ENCODE results near the gene ZNF169. TPM values are rescaled to one million over a fixed set of nuclear protein-coding genes. Genes with fewer than 3 reads are reported as not detected.
"Not testable (repeated sequence)": the region's sequence is repeated elsewhere in the genome, so short reads cannot be mapped to it uniquely, and the experiment has no call there.

ZNF169 gene
- total RNA-seq, 4 donors from 2014 or later: 5.1 to 28.5 (median 10.4) TPM

- no peaks in the 10 kb centered on the region for H3K9me3 ChIP-seq
- TF ChIP-seq CTCF (IDR thresholded peaks at IDR 0.05) (no peak), POLR2A (IDR thresholded peaks at IDR 0.05) (no peak)
- H3K27me3 ChIP-seq: no peaks in the 10 kb centered on the region
- no peak overlapping the region for H3K27ac ChIP-seq
- no peaks in the 10 kb centered on the region for H3K36me3 ChIP-seq
- no peaks in the 10 kb centered on the region for H3K4me1 ChIP-seq
- H3K4me3 ChIP-seq: no peak overlapping the region
- no peak for DNase-seq
- intact Hi-C loops (cut with DNase I; ENCODE audit: low total_unique reads): no loop called here
Observed at GRCh38 chr9:94245651-94246050, 13.4 kb upstream of the ZNF169 start.

- Histone ChIP-seq H3K36me3 (no peaks in the 10 kb centered on the region), H3K27me3 (no peaks in the 10 kb centered on the region), H3K4me1 (no peaks in the 10 kb centered on the region), H3K9me3 (no peaks in the 10 kb centered on the region), H3K4me3 (no peak overlapping the region), H3K27ac (no peak overlapping the region)
- intact Hi-C loops (cut with DNase I; ENCODE audit: low total_unique reads): no loop called here
- TF ChIP-seq POLR2A (IDR thresholded peaks at IDR 0.05): no peak
- TF ChIP-seq CTCF (IDR thresholded peaks at IDR 0.05): no peak
- no peak for DNase-seq
Observed at GRCh38 chr9:94250456-94250855, 8.6 kb upstream of the ZNF169 start.

- Histone ChIP-seq H3K4me3 (no peak overlapping the region), H3K9me3 (no peaks in the 10 kb centered on the region), H3K27ac (no peak overlapping the region), H3K27me3 (no peaks in the 10 kb centered on the region), H3K36me3 (no peaks in the 10 kb centered on the region), H3K4me1 (peaks cover 0 to 4% of the 10 kb centered on the region in 2 donors)
- intact Hi-C loops (cut with DNase I; ENCODE audit: low total_unique reads): no loop called here
- TF ChIP-seq CTCF (IDR thresholded peaks at IDR 0.05): no peak
- no peak for TF ChIP-seq POLR2A (IDR thresholded peaks at IDR 0.05)
- no peak for DNase-seq
Observed at GRCh38 chr9:94256007-94256406, 3.1 kb upstream of the ZNF169 start.

DNA sequence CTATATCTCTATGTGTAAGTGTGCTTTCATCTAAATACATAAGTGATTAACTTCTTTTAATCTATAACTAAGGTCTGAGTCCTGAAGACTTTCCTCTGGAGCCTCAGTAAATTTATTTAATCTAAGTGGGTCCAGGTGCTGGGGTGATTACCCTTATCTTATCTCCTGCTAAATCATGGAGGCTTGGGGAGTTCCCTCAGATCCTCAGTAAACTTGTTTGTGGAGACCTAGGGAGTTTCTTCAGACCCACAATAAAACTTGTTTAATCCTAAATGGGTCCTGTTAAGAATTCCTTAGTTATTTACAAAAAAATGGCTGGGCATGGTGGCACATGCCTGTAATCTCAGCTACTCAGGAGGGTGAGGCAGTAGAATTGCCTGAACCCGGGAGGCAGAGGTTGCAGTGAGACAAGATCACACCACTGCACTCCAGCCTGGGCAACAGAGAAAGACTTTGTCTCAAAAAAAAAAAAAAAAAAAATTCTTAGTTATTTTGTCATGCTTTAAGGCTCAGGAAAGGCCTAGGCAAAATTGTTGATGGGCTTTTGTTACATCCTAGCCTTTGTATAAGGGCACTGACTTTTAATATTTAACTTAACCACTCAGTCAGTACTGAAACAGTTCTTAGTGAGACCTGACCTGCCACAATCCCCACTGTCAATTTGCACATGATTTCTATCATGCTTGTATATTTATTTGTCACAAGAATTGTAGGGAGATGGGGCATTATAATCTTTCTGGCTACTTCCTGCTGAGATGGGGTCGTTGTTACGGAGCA is 6.7 kb downstream of the ZNF169 start:
- H3K27ac ChIP-seq; H3K4me1 ChIP-seq; H3K36me3 ChIP-seq; H3K4me3 ChIP-seq; H3K27me3 ChIP-seq; H3K9me3 ChIP-seq; DNase-seq; intact Hi-C loops (cut with DNase I; ENCODE audit: low total_unique reads): not testable (repeated sequence)

- H3K27ac ChIP-seq: no peak overlapping the region
- H3K4me3 ChIP-seq: no peak overlapping the region
- no peak for DNase-seq
- no peaks in the 10 kb centered on the region for H3K36me3 ChIP-seq
- H3K27me3 ChIP-seq: no peaks in the 10 kb centered on the region
- intact Hi-C loops (cut with DNase I; ENCODE audit: low total_unique reads): no loop called here
- no peaks in the 10 kb centered on the region for H3K9me3 ChIP-seq
- TF ChIP-seq CTCF (IDR thresholded peaks at IDR 0.05) (no peak), POLR2A (IDR thresholded peaks at IDR 0.05) (no peak)
- no peaks in the 10 kb centered on the region for H3K4me1 ChIP-seq
Observed at GRCh38 chr9:94269264-94269663, 10.2 kb downstream of the ZNF169 start.
